Hypothalamus (tissue), 51 donors: ENCODE data around the gene PSMD6.

Source experiments
- DNase-seq, 51 donors: peaks; one replicate each; lab custom pipeline; 2025; lab: John Stamatoyannopoulos, UW

Gene PSMD6

GRCh38 chr3:64011685-64012084 lies 11.6 kb downstream of the PSMD6 start:
- DNase-seq = peak in 1 of 51 donors; percentile 24

DNA sequence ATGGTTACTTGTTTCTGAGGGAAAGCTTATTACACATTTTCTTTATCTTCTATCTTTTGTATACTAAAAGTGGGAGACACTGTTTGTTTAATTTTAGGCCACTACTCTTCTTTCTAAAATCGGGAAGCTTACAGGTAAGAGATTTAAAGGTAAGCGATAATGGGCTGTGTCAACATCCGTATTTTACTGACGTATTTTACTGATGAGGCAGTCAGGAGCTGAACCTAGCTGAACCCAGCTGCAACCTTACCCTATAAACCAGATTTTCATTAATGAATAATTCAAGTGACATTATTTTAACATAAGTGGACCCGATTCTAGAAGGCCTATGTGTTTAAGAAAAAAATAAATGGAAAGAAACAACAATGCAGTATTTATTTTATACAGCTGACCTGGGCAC lies 13.1 kb downstream of the PSMD6 start:
- no peak for DNase-seq

DNA sequence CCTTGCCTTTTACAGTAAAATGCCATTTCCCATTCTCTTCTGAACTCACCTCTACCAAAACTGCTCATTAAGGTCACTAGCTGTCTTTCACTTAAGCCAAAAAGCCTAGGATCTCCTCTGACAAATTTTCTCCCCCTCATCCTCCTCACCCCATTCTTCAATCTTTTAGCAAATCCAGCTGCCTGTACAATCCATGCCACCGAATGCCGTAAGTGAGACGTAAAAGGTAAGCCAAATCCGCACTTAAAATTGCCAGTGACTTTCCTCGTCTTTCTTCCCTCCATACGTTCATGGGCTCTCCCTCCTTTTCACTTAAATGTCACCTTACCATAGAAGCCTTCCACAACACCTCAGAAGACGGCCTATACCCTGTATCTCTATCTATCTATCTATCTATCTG lies 13.8 kb downstream of the PSMD6 start:
- no peak for DNase-seq

DNA sequence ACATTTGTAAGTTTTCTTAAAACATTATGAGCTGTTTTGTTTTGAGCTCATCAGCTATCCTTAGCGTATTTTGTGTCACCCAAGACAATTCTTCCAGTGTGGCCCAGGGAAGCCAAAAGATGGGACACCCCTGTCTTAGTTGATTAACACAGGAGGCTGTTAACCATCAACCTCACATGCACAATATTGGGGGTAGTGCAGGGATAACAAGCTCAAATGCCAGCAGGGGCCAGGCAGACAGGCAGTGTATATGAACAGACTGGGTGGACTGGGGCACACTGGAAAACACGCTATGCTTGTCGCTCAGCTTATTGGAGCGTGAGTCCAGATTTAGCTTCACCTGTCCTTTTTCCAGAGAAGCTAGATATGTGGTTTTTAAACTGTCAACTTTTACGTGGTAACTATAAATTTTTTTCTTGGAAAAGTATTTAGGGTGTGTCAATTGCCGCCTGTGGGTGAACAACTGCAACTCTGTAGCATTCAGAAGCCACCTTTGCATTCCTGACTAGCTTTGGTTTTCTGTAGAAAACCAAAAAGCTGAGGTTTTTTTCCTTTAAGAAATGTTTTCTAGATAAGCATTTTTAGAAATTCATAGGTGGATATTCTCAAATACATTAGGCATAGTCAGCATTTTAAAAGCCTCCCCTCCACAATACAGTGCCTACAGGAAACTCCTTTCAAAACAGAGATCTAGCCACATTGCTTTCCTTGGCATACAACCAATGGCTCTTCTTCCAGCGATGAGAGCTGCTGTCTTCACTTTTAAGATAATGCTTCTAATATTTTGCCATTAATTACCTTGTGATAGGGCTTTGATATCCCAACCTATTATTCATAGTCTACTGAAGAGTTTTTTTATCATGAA lies 14.6 kb downstream of the PSMD6 start:
- DNase-seq = no peak

DNA sequence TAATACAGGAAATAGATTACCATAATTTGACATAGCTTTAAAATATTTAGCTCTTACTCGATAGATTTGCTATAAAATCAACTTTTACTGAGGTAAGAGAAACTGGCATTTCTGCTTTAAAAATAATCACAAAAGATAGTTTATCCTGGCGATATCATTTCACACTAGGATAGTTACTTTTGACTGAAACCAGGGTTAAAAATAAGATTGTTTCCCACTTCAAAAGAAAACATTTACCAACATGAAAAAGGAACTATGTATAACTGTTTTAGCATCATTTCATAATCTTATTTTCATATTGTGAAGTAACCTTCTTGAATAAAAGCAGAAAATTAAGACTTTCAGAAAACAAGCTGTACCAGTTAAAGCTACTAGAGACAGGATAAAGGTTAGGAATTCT lies 15.3 kb downstream of the PSMD6 start:
- DNase-seq = no peak

GRCh38 chr3:64003589-64003988 lies 19.7 kb downstream of the PSMD6 start:
- no peak for DNase-seq

DNA sequence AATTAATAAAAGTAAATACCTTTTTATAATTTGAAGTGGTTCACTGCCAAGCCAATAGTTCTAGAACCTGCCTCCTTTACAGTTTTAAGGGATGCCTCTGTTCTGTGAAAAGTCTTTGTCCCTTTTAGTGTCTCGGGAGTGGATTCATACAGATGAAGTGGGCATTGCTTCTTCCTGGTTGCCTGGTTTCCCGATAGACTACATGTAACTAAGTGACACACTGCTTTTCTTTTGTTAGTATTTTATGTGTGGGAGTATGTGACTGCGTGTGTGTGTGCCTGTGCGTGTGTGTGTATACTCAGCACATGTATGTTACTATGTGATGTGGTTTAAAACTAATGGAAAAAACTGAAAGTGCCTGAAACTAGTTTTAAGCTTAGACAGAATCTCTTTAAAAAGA lies 21.1 kb downstream of the PSMD6 start:
- DNase-seq = no peak

GRCh38 chr3:64000453-64001055 lies 22.7 kb downstream of the PSMD6 start:
- no peak for DNase-seq

GRCh38 chr3:63998852-63999754 lies 24.2 kb downstream of the PSMD6 start:
- no peak for DNase-seq

- peak in 2 of 51 donors; percentile 11 to 15 for DNase-seq
Observed at GRCh38 chr3:63995086-63995485, 28.2 kb downstream of the PSMD6 start.

DNA sequence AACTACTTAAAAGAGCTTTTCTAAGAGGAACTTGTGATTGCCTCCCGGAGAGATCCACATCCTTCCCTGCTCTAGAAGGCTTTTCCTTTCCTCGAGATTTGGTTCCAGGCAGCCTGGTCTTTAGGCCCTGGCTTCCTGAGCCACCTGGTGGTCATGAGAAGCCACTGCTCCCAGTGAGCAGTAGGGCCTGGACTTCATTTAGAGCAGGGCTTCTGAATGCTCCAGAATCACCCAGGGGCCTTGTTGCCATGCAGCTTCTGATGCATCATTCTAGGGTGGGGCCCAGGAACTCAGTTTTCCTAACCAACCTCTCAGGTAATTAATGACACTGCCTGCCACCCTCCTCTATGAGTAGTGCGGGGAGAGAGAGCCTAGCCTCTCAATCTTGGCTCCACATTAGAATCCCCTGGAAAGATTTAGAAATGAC lies 29.6 kb downstream of the PSMD6 start:
- peak in 38 of 51 donors; percentile 4 to 74 (median 34) for DNase-seq

DNA sequence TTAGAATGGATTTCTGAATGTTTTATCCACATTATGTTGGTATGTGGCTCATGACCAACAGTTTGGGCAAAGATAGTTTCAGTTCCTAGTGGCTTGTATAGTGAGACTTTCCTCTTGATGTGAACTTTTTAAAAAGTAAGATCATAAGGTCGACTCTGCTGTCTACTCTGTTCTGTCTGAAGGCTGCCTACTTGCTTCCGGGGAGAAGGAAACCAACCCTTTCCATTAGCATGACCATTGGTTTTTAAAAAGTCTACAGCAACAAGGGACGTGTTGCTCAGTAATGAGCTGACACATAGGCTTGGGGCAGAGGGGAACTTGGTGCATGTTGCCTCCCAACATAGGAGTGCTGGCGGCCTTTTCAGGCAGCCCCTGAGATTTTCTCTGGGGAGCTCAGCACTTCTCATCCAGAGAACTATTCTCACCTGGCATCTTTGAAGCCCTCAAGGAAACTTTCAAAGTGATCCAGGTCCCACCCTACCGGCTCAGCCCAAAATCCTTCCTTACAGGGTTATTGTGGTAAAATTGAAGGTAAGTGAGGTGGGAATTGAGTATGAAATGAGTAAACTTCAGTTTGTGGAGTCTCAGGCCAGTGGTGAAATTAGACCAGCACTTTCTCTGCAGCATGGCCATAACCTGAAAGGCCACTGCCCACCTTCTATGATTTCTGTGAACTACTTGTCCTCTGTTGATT lies 30.6 kb downstream of the PSMD6 start:
- no peak for DNase-seq

- no peak for DNase-seq
Observed at GRCh38 chr3:63991666-63992065, 31.6 kb downstream of the PSMD6 start.

GRCh38 chr3:63990733-63991132 lies 32.6 kb downstream of the PSMD6 start:
- DNase-seq = no peak

DNA sequence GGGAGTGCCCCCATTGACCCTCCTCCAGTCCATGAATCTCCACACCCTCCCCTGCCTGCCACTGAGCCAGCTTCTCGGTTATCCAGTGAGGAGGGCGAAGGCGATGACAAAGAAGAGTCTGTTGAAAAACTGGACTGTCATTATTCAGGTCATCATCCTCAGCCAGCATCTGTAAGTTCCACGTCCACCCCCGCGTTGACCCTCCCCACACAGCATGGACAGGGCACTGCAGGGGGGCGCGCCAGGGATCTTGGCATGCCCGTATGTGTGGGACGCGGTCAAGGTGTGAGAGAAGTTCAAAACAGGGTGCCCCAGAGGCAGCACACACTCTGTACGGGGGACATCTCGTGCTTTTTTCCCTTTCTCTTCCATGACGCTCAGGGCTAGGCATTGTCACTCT lies 33.1 kb downstream of the PSMD6 start:
- no peak for DNase-seq

- no peak for DNase-seq
Observed at GRCh38 chr3:63988943-63989342, 34.4 kb downstream of the PSMD6 start.

- no peak for DNase-seq
Observed at GRCh38 chr3:63986831-63987230, 36.5 kb downstream of the PSMD6 start.

DNA sequence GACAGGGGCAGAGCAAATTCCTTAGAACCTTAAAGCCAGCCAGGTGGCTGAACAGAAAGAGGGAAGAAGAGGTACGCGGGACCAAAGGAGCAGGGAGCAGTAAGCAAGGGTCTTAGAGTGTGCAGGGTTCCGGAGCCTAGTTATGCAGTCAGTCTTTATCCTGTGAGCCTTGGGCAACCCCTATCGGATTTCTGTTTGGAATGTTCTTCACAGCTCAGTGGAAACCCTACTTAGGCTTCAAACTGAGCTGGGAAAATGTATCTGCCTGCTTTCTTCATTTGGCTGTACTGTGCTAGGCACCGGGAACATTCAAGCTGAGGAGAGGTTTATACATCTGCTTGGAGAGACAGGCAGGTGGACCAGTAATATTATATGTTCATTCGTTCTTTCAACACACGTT lies 37.1 kb downstream of the PSMD6 start:
- no peak for DNase-seq

DNA sequence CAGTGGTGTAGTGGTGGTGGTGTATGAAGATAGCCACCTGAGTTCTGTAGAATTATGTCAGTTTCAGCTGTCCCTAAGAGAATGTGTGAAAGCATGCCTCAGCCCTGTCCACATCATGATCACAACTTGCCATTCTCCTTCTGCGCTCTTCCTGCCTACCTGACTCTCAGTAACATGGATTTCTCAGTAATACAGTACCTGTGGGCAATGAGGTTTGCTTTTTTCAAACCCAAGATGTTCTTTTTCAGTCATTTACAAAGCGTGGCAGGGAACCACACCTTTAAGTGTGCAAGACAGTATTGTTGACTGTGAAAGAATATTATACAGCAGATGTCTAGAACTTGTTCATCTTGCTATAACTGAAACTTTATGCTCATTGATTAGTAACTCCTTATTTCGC lies 38.9 kb downstream of the PSMD6 start:
- no peak for DNase-seq

DNA sequence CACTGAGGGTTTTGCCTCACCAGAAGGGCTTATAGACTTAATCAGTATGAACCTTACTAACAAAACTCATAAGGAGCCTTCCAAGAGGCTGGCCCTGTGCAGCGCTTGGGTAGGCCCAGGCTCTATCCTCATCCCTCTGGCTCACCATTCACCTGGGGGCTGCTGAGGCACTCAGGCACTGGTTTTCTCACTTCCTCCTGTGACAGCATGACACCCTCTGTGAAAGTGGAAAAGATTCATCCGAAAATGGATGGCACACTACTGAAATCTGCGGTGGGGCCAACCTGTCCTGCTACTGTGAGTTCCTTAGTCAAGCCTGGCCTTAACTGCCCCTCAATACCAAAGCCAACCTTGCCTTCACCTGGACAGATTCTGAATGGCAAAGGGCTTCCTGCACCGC lies 41.3 kb downstream of the PSMD6 start:
- no peak for DNase-seq
